Osteocyte (in vitro differentiated cells): ENCODE results near the gene OLR1. TPM values are rescaled to one million over a fixed set of nuclear protein-coding genes. Genes with fewer than 3 reads are reported as not detected.
"Not testable (repeated sequence)": the region's sequence is repeated elsewhere in the genome, so short reads cannot be mapped to it uniquely, and the experiment has no call there.

Source experiments
- DNase-seq: peaks from one replicate; pipeline ENCODE4 v3.0.0; 2021; ENCODE audit warnings: mixed read lengths; ENCODE audit not compliant: unreplicated experiment; ENCODE audit errors: extremely low spot score
- H3K27ac Mint-ChIP-seq: one replicate; pipeline ENCODE4 v1.8.0; 2021; ENCODE audit warnings: mild to moderate bottlenecking, mixed read lengths; ENCODE audit not compliant: unreplicated experiment
- H3K27me3 Mint-ChIP-seq: one replicate; pipeline ENCODE4 v1.8.0; 2021; ENCODE audit warnings: mixed read lengths; ENCODE audit not compliant: unreplicated experiment
- H3K36me3 Mint-ChIP-seq: one replicate; pipeline ENCODE4 v1.8.0; 2021; ENCODE audit warnings: mixed read lengths; ENCODE audit not compliant: unreplicated experiment
- H3K4me1 Mint-ChIP-seq: one replicate; pipeline ENCODE4 v1.8.0; 2021; ENCODE audit warnings: mixed read lengths; ENCODE audit not compliant: unreplicated experiment
- H3K4me3 Mint-ChIP-seq: one replicate; pipeline ENCODE4 v1.8.0; 2021; ENCODE audit warnings: mild to moderate bottlenecking, moderate library complexity, mixed read lengths; ENCODE audit not compliant: unreplicated experiment
- H3K9me3 Mint-ChIP-seq: one replicate; pipeline ENCODE4 v1.8.0; 2021; ENCODE audit warnings: mixed read lengths; ENCODE audit not compliant: unreplicated experiment
- long read RNA-seq: library from polyadenylated mRNA; unstranded; transcript quantifications from one replicate; pipeline ENCODE4 v2.0.0, GENCODE V29; 2021
- total RNA-seq: library from RNA; stranded (reverse); gene quantifications from 2 replicates; pipeline ENCODE4 v1.2.1, GENCODE V29; 2021
- TF ChIP-seq, protein P1 (sequence below): fragments of 200-600 bp; sonication (generic); IDR thresholded peaks from 2 replicates; pipeline ENCODE4 v1.5.0; 2021; ENCODE audit warnings: antibody characterized with exemption, mild to moderate bottlenecking, moderate library complexity

The OLR1 gene
- total RNA-seq: not detected in 2 replicates
- long read RNA-seq: 0 reads

DNA sequence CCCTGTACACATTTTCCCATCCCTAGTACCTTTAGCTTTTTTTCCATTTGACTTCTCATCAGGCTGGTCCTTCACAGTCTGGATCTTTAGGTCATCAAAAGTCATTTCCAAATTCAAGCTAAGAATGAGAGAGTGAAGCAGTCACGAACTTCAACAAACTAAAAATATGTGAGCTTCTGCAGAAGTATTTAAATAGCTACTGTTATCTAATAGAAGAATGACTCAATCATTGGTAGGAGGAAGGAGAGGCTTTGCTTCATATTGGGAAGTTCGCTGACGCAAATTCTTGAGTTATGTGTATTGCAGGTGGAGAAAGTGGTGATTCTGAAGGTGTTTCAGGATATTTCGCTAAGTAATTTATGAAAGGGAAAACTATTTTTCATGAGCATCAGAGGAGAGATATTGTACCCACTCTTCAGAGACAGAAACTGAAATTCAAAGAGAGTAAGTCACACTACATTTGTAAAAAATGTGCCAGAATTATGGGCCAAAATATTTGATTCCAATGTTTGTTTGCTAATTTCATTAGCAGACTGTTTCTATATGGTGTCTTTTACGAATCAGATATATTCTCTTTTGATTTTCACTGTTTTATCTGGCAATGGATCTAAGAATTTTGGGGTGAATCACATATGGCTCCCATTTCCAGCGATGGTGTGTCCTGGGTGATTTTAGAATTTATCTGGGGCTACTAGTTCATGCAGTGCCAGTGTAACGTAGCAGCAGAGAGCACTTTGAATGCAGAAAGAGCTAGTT, at the start of gene OLR1:
Gene OLR1, minus strand, starts transcription at position 160 of the 756 bp plus-strand sequence. Its CDS starts 55 bp downstream, at position 105.
- no peak for DNase-seq
- H3K27me3 Mint-ChIP-seq: peaks cover 16% of the 10 kb centered on the region
- no peak within 1 kb of the TSS for H3K4me3 Mint-ChIP-seq

DNA sequence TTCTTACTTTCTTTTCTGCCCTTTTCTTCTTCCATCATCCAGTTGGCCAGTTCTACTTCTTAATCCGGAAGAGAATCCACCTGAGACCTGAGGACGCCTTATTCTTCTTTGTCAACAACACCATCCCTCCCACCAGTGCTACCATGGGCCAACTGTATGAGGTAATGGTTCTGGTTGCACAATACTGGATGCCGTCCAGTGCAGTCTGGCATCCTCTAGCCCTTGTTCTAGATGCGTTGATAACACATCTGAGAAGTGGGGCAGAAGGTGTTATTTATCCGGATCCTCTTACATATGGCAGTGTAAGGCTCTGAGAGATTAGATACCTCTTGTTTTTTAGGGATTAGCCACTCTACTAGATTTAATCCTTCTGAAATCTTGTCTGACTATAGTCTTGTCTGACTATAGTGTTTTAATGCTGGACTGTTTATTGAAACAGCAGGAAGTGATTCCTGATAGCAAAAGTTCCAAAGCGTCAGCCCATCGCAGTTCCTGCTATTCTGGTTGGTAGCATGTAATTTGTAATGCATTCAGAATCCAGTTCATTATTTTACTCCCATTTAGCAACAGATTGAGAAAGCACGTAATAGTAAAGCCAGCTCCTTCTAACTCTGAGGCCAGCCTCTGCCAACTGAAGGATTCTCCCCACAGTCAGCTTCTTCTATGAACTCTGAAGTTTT, 48.6 kb upstream of the OLR1 start:
- Mint-ChIP-seq H3K9me3 (no peaks in the 10 kb centered on the region), H3K36me3 (peaks cover 52% of the 10 kb centered on the region), H3K4me3 (no peak overlapping the region), H3K27me3 (no peaks in the 10 kb centered on the region), H3K27ac (no peak overlapping the region), H3K4me1 (peaks cover 5% of the 10 kb centered on the region)
- no peak for DNase-seq
- TF ChIP-seq, protein P1, sequence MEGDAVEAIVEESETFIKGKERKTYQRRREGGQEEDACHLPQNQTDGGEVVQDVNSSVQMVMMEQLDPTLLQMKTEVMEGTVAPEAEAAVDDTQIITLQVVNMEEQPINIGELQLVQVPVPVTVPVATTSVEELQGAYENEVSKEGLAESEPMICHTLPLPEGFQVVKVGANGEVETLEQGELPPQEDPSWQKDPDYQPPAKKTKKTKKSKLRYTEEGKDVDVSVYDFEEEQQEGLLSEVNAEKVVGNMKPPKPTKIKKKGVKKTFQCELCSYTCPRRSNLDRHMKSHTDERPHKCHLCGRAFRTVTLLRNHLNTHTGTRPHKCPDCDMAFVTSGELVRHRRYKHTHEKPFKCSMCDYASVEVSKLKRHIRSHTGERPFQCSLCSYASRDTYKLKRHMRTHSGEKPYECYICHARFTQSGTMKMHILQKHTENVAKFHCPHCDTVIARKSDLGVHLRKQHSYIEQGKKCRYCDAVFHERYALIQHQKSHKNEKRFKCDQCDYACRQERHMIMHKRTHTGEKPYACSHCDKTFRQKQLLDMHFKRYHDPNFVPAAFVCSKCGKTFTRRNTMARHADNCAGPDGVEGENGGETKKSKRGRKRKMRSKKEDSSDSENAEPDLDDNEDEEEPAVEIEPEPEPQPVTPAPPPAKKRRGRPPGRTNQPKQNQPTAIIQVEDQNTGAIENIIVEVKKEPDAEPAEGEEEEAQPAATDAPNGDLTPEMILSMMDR: no peak

More for the DNA sequence above, at the start of gene OLR1:
- Mint-ChIP-seq H3K4me1 (peaks cover 1% of the 10 kb centered on the region), H3K27ac (no peak within 1 kb of the TSS), H3K9me3 (no peaks in the 10 kb centered on the region), H3K36me3 (no peaks in the 10 kb centered on the region)
- TF ChIP-seq, protein P1: no peak

DNA sequence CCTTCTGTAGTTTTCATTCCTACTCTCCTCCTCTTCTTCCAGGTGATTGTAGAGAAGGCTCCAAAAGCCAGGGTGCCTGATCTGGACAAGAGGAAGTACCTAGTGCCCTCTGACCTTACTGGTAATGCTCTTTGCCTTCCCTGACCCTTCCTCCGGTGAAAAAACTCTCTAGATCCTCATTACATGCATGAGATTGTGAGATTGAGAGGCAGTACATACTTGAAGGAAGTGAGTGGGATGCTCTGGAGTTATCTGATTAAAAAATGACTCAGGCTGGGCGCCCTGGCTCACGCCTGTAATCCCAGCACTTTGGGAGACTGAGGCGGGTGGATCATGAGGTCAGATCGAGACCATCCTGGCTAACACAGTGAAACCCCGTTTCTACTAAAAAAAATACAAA, 46.1 kb upstream of the OLR1 start:
- Mint-ChIP-seq H3K36me3 (peaks cover 34% of the 10 kb centered on the region), H3K4me3 (no peak overlapping the region), H3K4me1 (peaks cover 15% of the 10 kb centered on the region), H3K9me3 (no peaks in the 10 kb centered on the region), H3K27me3 (no peaks in the 10 kb centered on the region), H3K27ac (no peak overlapping the region)
- DNase-seq: no peak
- TF ChIP-seq, protein P1: no peak

DNA sequence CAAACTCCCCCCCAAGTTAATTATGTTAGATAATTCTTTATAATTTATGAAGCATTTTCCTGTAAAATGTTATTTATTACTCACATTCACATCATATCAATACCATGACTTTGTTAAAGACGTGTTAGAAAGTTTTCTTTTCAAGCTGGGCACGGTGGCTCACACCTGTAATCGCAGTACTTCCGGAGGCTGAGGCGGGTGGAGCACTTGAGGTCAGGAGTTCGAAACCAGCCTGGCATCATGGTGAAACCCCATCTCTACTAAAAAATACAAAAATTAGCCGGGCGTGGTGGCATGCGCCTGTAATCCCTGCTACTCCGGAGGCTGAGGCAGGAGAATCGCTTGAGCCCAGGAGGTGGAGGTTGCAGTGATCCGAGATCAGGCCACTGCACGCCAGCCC, 44.0 kb upstream of the OLR1 start:
- not testable (repeated sequence) for H3K9me3 Mint-ChIP-seq, H3K27me3 Mint-ChIP-seq, H3K4me3 Mint-ChIP-seq, DNase-seq, H3K27ac Mint-ChIP-seq
- peaks cover 20% of the 10 kb centered on the region for H3K4me1 Mint-ChIP-seq
- H3K36me3 Mint-ChIP-seq: peaks cover 14% of the 10 kb centered on the region

DNA sequence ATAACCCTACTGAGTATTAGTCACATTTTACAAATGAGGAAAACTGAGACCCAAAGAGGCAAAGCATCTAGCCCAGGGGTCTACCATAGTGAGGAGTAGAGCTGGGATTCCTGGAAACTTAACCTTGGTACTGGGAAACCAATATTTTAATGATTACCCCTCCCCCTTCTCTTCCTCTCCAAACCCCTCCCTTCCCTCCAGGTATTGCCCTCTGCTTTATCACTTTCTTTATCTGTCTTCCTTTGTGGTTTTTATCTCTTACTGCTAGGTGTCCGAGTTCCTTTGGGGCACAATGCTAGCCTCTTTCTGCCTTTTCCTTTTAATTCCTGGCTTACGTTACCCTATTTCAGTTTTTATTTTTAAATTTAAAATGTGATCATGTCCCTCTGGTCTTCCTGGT, 43.5 kb upstream of the OLR1 start:
- peaks cover 9% of the 10 kb centered on the region for H3K36me3 Mint-ChIP-seq
- H3K27me3 Mint-ChIP-seq: no peaks in the 10 kb centered on the region
- no peaks in the 10 kb centered on the region for H3K9me3 Mint-ChIP-seq
- DNase-seq: no peak
- peak overlapping the region; percentile 99 for H3K27ac Mint-ChIP-seq
- H3K4me3 Mint-ChIP-seq: peak overlapping the region; percentile 89
- peaks cover 20% of the 10 kb centered on the region for H3K4me1 Mint-ChIP-seq
- TF ChIP-seq, protein P1: no peak
